ENCODE results near the gene RPGRIP1L.

Gene RPGRIP1L

GRCh38 chr16:53715023-53715384 lies 11.3 kb upstream of the RPGRIP1L start:
- no peak for TF ChIP-seq CTCF (IDR thresholded peaks at IDR 0.05; ENCODE audit: borderline replicate concordance, control extremely low read depth, extremely low read depth, insufficient read depth, missing control alignments)
- in situ Hi-C loops (cut with MboI; ENCODE audit: low sequenced_read_pairs, unreplicated experiment): no loop called here

GRCh38 chr16:53714205-53715022 lies 10.8 kb upstream of the RPGRIP1L start:
- DNase-seq (ENCODE audit: low spot score): no peak
- no peak for TF ChIP-seq CTCF (IDR thresholded peaks at IDR 0.05; ENCODE audit: borderline replicate concordance, control extremely low read depth, extremely low read depth, insufficient read depth, missing control alignments)

More at GRCh38 chr16:53715023-53715384, 11.3 kb upstream of the RPGRIP1L start:
- DNase-seq (ENCODE audit: low spot score): no peak

DNA sequence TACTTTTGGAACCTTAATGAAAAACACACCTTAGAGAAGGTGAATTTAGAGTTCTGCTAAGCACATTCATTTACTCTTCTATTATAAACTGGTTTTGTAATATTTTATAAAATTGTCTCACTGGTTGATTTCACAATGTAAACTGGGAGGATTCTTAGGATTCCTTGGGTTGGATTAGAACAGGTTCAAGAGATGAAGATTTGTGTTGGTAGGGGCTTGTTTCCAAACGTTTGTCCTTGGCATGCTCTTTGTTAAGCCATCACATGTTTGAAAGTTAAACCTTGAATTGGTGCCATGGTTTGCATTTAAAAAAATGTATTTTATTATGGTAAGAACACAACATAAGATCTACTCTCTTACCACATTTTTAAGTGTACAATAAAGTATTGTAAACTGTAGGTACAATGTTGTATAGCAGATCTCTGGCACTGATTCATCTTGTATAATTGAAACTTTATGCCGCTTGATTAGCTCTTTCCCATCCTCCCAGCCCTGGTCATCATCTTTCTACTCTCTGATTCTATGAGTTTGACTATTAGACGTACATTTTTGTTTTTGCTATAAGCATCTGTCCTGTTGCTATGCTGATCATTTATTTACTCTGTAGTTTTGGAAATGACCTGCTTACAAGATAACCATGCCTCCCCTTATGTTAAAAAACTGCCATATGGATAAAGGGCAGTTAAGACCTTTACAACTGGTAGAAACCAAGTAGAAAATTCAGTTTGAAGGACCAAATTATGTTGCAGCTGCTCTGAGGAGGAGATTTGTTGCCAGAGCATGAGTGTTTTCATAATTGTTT lies 9.9 kb upstream of the RPGRIP1L start:
- no peak for TF ChIP-seq CTCF (IDR thresholded peaks at IDR 0.05; ENCODE audit: borderline replicate concordance, control extremely low read depth, extremely low read depth, insufficient read depth, missing control alignments)
- DNase-seq (ENCODE audit: low spot score): no peak
- in situ Hi-C loops (cut with MboI; ENCODE audit: low sequenced_read_pairs, unreplicated experiment): no loop called here

More at GRCh38 chr16:53714205-53715022, 10.8 kb upstream of the RPGRIP1L start:
- in situ Hi-C loops (cut with MboI; ENCODE audit: low sequenced_read_pairs, unreplicated experiment): no loop called here

DNA sequence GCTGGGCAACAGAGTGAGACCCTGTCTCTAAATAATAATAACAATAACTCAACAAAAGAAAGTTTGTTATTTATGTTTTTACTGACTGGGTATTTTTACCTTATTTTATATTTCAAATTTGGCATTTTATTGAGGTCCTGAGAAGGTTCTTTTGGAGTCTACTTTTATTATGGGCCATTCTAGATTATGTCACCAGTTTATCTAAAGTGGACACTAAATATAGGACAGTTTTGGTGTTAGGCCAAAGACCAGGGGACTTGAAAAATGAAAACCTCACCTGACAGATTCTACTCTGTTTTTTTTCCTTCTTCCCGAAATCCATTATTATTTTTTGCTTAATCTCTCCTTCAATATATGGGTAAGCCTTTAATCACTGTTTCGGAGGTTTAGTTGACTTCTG lies 8.4 kb upstream of the RPGRIP1L start:
- no peak for TF ChIP-seq CTCF (IDR thresholded peaks at IDR 0.05; ENCODE audit: borderline replicate concordance, control extremely low read depth, extremely low read depth, insufficient read depth, missing control alignments)
- in situ Hi-C loops (cut with MboI; ENCODE audit: low sequenced_read_pairs, unreplicated experiment): no loop called here
- no peak for DNase-seq (ENCODE audit: low spot score)

- DNase-seq (ENCODE audit: low spot score): no peak
- in situ Hi-C loops (cut with MboI; ENCODE audit: low sequenced_read_pairs, unreplicated experiment): no loop called here
- TF ChIP-seq CTCF (IDR thresholded peaks at IDR 0.05; ENCODE audit: borderline replicate concordance, control extremely low read depth, extremely low read depth, insufficient read depth, missing control alignments): no peak
Measured at GRCh38 chr16:53711390-53711789, 7.7 kb upstream of the RPGRIP1L start.

DNA sequence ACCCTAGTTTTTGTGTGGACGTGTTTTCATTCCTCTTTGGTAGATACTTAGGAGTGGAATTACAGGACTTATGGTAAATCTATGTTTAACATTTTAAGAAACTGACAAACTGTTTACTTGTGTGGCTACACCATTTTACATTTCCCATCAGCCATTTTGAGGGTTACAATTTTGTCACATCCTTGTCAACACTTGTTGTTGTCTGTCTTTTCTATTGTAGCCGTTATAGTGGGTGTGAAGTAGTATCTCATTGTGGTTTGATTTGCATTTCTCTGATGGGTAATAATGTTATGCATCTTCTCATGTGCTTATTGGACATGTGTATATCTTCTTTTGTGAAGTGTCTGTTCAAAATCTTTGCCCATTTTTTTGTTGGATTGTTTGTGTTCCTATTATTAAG lies 4.8 kb upstream of the RPGRIP1L start:
- in situ Hi-C loops (cut with MboI; ENCODE audit: low sequenced_read_pairs, unreplicated experiment): no loop called here
- DNase-seq (ENCODE audit: low spot score): no peak
- no peak for TF ChIP-seq CTCF (IDR thresholded peaks at IDR 0.05; ENCODE audit: borderline replicate concordance, control extremely low read depth, extremely low read depth, insufficient read depth, missing control alignments)
